Measurements from ENCODE around the gene ZNF511.

- TF ChIP-seq EZH2 (IDR thresholded peaks at IDR 0.05) = no peak
- no peak for TF ChIP-seq RAD21 (IDR thresholded peaks at IDR 0.05; ENCODE audit: low read depth)
- TF ChIP-seq, protein P1, sequence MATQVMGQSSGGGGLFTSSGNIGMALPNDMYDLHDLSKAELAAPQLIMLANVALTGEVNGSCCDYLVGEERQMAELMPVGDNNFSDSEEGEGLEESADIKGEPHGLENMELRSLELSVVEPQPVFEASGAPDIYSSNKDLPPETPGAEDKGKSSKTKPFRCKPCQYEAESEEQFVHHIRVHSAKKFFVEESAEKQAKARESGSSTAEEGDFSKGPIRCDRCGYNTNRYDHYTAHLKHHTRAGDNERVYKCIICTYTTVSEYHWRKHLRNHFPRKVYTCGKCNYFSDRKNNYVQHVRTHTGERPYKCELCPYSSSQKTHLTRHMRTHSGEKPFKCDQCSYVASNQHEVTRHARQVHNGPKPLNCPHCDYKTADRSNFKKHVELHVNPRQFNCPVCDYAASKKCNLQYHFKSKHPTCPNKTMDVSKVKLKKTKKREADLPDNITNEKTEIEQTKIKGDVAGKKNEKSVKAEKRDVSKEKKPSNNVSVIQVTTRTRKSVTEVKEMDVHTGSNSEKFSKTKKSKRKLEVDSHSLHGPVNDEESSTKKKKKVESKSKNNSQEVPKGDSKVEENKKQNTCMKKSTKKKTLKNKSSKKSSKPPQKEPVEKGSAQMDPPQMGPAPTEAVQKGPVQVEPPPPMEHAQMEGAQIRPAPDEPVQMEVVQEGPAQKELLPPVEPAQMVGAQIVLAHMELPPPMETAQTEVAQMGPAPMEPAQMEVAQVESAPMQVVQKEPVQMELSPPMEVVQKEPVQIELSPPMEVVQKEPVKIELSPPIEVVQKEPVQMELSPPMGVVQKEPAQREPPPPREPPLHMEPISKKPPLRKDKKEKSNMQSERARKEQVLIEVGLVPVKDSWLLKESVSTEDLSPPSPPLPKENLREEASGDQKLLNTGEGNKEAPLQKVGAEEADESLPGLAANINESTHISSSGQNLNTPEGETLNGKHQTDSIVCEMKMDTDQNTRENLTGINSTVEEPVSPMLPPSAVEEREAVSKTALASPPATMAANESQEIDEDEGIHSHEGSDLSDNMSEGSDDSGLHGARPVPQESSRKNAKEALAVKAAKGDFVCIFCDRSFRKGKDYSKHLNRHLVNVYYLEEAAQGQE (IDR thresholded peaks at IDR 0.05; ENCODE audit: low read depth) = no peak
- no peak for TF ChIP-seq CTCF (IDR thresholded peaks at IDR 0.05 in 2 of 3, conservative IDR thresholded peaks at IDR 0.05 in 1 of 3; ENCODE audit: borderline replicate concordance in 1 of 3, insufficient read depth in 1 of 3, low read depth in 2 of 3, low read length in 2 of 3)
- no peak for TF ChIP-seq YY1 (IDR thresholded peaks at IDR 0.05; ENCODE audit: extremely low read depth, insufficient replicate concordance, low read depth, low read length)
- TF ChIP-seq FOSL1 (IDR thresholded peaks at IDR 0.05; ENCODE audit: low read depth) = no peak
- no peak for TF ChIP-seq ZNF274 (IDR thresholded peaks at IDR 0.05; ENCODE audit: low read depth, low read length)
These were observed 28.2 kb upstream of the ZNF511 start for GRCh38 chr10:133280391-133281059.

All from HCT116 (cell line).